H1 (cell line): ENCODE measurements around the gene SCYL3. TPM values are rescaled to one million over a fixed set of nuclear protein-coding genes. Genes with fewer than 3 reads are reported as not detected.

Source experiments
- CTCF ChIA-PET: fragments of 300-600 bp; sonication (Branson Sonifier 250); formaldehyde crosslinking; loops from one replicate; lab custom pipeline; 2021; ENCODE audit not compliant: partially characterized antibody; lab: Charles Lee
- POLR2A ChIA-PET: fragments of 300-600 bp; sonication (Branson Sonifier 250); formaldehyde crosslinking; loops from one replicate; lab custom pipeline; 2021; ENCODE audit warnings: inconsistent platforms; ENCODE audit not compliant: partially characterized antibody; lab: Charles Lee
- DNase-seq, 2 experiments: peaks; one replicate each; pipeline versions ENCODE4 v3.0.0 to v3.0.0-alpha.2; 2010 to 2022; ENCODE audit warnings: low spot score in 2 of 2, low read depth in 1 of 2, mixed read lengths in 1 of 2
- FAIRE-seq: peaks from 2 replicates; lab custom pipeline; 2011; peaks lifted over from hg19 to GRCh38; lab: Jason Lieb, UNC
- H2AFZ ChIP-seq: 2 replicates; pipeline ENCODE4 v1.8.1; 2012; ENCODE audit warnings: low read length, inconsistent platforms
- H2AK5ac ChIP-seq: 2 replicates; pipeline ENCODE4 v1.6.1; 2013; ENCODE audit warnings: low read depth, low read length
- H2BK120ac ChIP-seq: replicated peaks from 2 replicates; pipeline ENCODE3; 2013; ENCODE audit warnings: low read depth, low read length, inconsistent platforms
- H2BK12ac ChIP-seq: 2 replicates; pipeline ENCODE4 v1.6.1; 2013; ENCODE audit warnings: low read depth, low read length
- H2BK15ac ChIP-seq: 2 replicates; pipeline ENCODE4 v1.6.1; 2013; ENCODE audit warnings: low read length
- H2BK20ac ChIP-seq: 2 replicates; pipeline ENCODE4 v1.6.1; 2013; ENCODE audit warnings: low read length
- H2BK5ac ChIP-seq: 2 replicates; pipeline ENCODE4 v1.6.1; 2013; ENCODE audit warnings: low read depth, low read length
- H3K14ac ChIP-seq: 2 replicates; pipeline ENCODE4 v1.6.1; 2013; ENCODE audit warnings: inconsistent platforms; ENCODE audit not compliant: insufficient read length
- H3K18ac ChIP-seq: 2 replicates; pipeline ENCODE4 v1.6.1; 2013; ENCODE audit warnings: low read length; ENCODE audit errors: extremely low read depth
- H3K23ac ChIP-seq: 2 replicates; pipeline ENCODE4 v1.6.1; 2013; ENCODE audit warnings: inconsistent platforms; ENCODE audit not compliant: insufficient read length
- H3K23me2 ChIP-seq: 2 replicates; pipeline ENCODE4 v1.6.1; 2013; ENCODE audit warnings: low read depth, low read length
- H3K27ac ChIP-seq: 2 replicates; pipeline ENCODE4 v1.6.1; 2011; ENCODE audit warnings: low read depth, low read length, inconsistent platforms
- H3K27me3 ChIP-seq, 4 experiments: replicated peaks in 1 of 4; 1 replicate in 1 of 4; 2 replicates in 3 of 4; pipeline versions ENCODE4 v1.6.1 to v1.8.1; 2011 to 2013; ENCODE audit warnings: low read length in 3 of 4, mild to moderate bottlenecking in 3 of 4, inconsistent platforms in 2 of 4, mixed read lengths in 2 of 4, moderate library complexity in 1 of 4; ENCODE audit not compliant: control insufficient read depth in 3 of 4, insufficient read depth in 3 of 4; ENCODE audit errors: extremely low read depth in 1 of 4
- H3K36me3 ChIP-seq, 4 experiments: 2 replicates each; pipeline versions ENCODE4 v1.6.1 to v1.8.1; 2011 to 2013; ENCODE audit warnings: mild to moderate bottlenecking in 4 of 4, low read length in 3 of 4, moderate library complexity in 2 of 4, control low read depth in 1 of 4, inconsistent platforms in 1 of 4; ENCODE audit not compliant: insufficient read depth in 4 of 4, control insufficient read depth in 2 of 4
- H3K4ac ChIP-seq: replicated peaks from 2 replicates; pipeline ENCODE3; 2013; ENCODE audit warnings: low read length, low read depth, mixed read lengths, inconsistent platforms; ENCODE audit not compliant: insufficient read length
- H3K4me1 ChIP-seq, 4 experiments: replicated peaks in 1 of 4; 1 replicate in 1 of 4; 2 replicates in 3 of 4; pipeline versions ENCODE4 v1.6.1 to v1.8.1; 2011 to 2013; ENCODE audit warnings: low read length in 3 of 4, inconsistent platforms in 2 of 4, mixed read lengths in 1 of 4; ENCODE audit not compliant: insufficient read depth in 4 of 4, control insufficient read depth in 3 of 4
- H3K4me2 ChIP-seq, 2 experiments: 2 replicates each; pipeline versions ENCODE4 v1.6.1 to v1.8.1; 2011 to 2013; ENCODE audit warnings: low read depth in 2 of 2, low read length in 2 of 2, control low read depth in 1 of 2, inconsistent platforms in 1 of 2, mild to moderate bottlenecking in 1 of 2; ENCODE audit not compliant: insufficient read depth in 1 of 2
- H3K4me3 ChIP-seq, 4 experiments: fragments of 200-600, 300-600 bp in 1 of 4; sonication (generic), shearing (Covaris generic), sonication (Bioruptor Twin) in 1 of 4; 2 replicates each; pipeline versions ENCODE4 v1.5.1 to v1.8.1; 2011 to 2016; ENCODE audit warnings: low read length in 4 of 4, low read depth in 3 of 4, control low read depth in 2 of 4, inconsistent platforms in 2 of 4, mild to moderate bottlenecking in 2 of 4, mixed read lengths in 1 of 4, moderate library complexity in 1 of 4; ENCODE audit not compliant: insufficient read depth in 2 of 4; ENCODE audit errors: extremely low read depth in 1 of 4
- H3K56ac ChIP-seq: replicated peaks from 2 replicates; pipeline ENCODE3; 2013; ENCODE audit warnings: low read depth, mild to moderate bottlenecking, mixed read lengths, low read length, inconsistent platforms; ENCODE audit not compliant: insufficient read length
- H3K79me1 ChIP-seq: 2 replicates; pipeline ENCODE4 v1.6.1; 2013; ENCODE audit warnings: low read depth, low read length, control low read depth
- H3K79me2 ChIP-seq, 2 experiments: 2 replicates each; pipeline versions ENCODE4 v1.6.1 to v1.8.1; 2012 to 2013; ENCODE audit warnings: low read length in 2 of 2, mild to moderate bottlenecking in 2 of 2, inconsistent platforms in 1 of 2; ENCODE audit not compliant: insufficient read depth in 2 of 2, control insufficient read depth in 1 of 2
- H3K9ac ChIP-seq, 4 experiments: replicated peaks in 1 of 4; 1 replicate in 1 of 4; 2 replicates in 3 of 4; pipeline versions ENCODE4 v1.6.1 to v1.8.1; 2011 to 2013; ENCODE audit warnings: low read depth in 3 of 4, low read length in 3 of 4, control low read depth in 2 of 4, mild to moderate bottlenecking in 2 of 4, moderate library complexity in 2 of 4, inconsistent platforms in 1 of 4; ENCODE audit errors: extremely low read depth in 1 of 4
- H3K9me3 ChIP-seq, 2 experiments: 2 replicates each; pipeline versions ENCODE4 v1.6.1 to v1.8.1; 2012 to 2013; ENCODE audit warnings: mild to moderate bottlenecking in 2 of 2, moderate library complexity in 2 of 2, control low read depth in 1 of 2, inconsistent platforms in 1 of 2, low read depth in 1 of 2, low read length in 1 of 2, mixed read lengths in 1 of 2; ENCODE audit not compliant: insufficient read depth in 2 of 2
- H4K20me1 ChIP-seq, 2 experiments: replicated peaks in 1 of 2; 2 replicates each; pipeline versions ENCODE3 to v1.8.1; 2011 to 2013; ENCODE audit warnings: inconsistent platforms in 2 of 2, low read length in 2 of 2, mild to moderate bottlenecking in 1 of 2; ENCODE audit not compliant: insufficient read depth in 2 of 2, control insufficient read depth in 1 of 2
- H4K5ac ChIP-seq: 2 replicates; pipeline ENCODE4 v1.6.1; 2013; ENCODE audit warnings: low read length, low read depth, mixed read lengths, inconsistent platforms; ENCODE audit not compliant: insufficient read length
- H4K8ac ChIP-seq: 2 replicates; pipeline ENCODE4 v1.8.0; 2013; ENCODE audit warnings: mild to moderate bottlenecking, moderate library complexity, low read length, inconsistent platforms; ENCODE audit not compliant: insufficient read depth; ENCODE audit errors: extremely low read depth
- H4K91ac ChIP-seq: replicated peaks from 2 replicates; pipeline ENCODE3; 2013; ENCODE audit warnings: low read length, mixed read lengths, inconsistent platforms; ENCODE audit not compliant: insufficient read length
- ASH2L ChIP-seq: fragments of 200-600, 300-600 bp; sonication (generic); IDR thresholded peaks from one replicate; pipeline ENCODE4 v1.7.1; 2017; ENCODE audit warnings: low read length
- BCL11A ChIP-seq, 2 experiments: IDR thresholded peaks; one replicate each; pipeline ENCODE4 v1.6.1; 2011; ENCODE audit warnings: low read depth in 2 of 2, low read length in 2 of 2, mild to moderate bottlenecking in 2 of 2
- CBX5 ChIP-seq: fragments of 300-800, 300-1000 bp; sonication (generic); IDR thresholded peaks from 2 replicates; pipeline ENCODE4 v1.7.1; 2016; ENCODE audit warnings: antibody characterized with exemption, low read length, low read depth
- EP300 ChIP-seq, 2 experiments: IDR thresholded peaks; 1 replicate in 1 of 2; 2 replicates in 1 of 2; pipeline ENCODE4 v1.6.1; 2011 to 2012; ENCODE audit warnings: low read depth in 2 of 2, low read length in 2 of 2, mild to moderate bottlenecking in 2 of 2, borderline replicate concordance in 1 of 2, inconsistent platforms in 1 of 2, moderate library complexity in 1 of 2
- HDAC6 ChIP-seq: IDR thresholded peaks from one replicate; pipeline ENCODE4 v1.7.1; 2012; ENCODE audit warnings: low read depth, mild to moderate bottlenecking, inconsistent platforms, low read length, moderate library complexity
- KDM4A ChIP-seq: IDR thresholded peaks from one replicate; pipeline ENCODE4 v1.7.1; 2012; ENCODE audit warnings: low read depth, mild to moderate bottlenecking, moderate library complexity, low read length, inconsistent platforms; ENCODE audit not compliant: severe bottlenecking
- MAFK ChIP-seq: IDR thresholded peaks from 2 replicates; pipeline ENCODE4 v1.6.1; 2012; ENCODE audit warnings: low read depth, mild to moderate bottlenecking, improper control_type of control experiment, low read length
- SAP30 ChIP-seq: fragments of 300-600 bp; sonication (generic); IDR thresholded peaks from 2 replicates; pipeline ENCODE4 v1.7.1; 2012; ENCODE audit warnings: low read length, moderate library complexity, mild to moderate bottlenecking, inconsistent platforms; ENCODE audit not compliant: insufficient read depth, insufficient replicate concordance
- SP4 ChIP-seq: IDR thresholded peaks from 2 replicates; pipeline ENCODE4 v1.6.1; 2012; ENCODE audit warnings: low read length, inconsistent platforms
- WGBS, 2 experiments: shearing (Covaris generic) in 1 of 2; methylation state at CpG; one replicate each; pipeline versions ENCODE4 v1.1.6 to v1.1.7; 2013 to 2015; ENCODE audit warnings: low lambda C conversion rate in 2 of 2, mixed read lengths in 2 of 2, inconsistent platforms in 1 of 2, low coverage in 1 of 2, missing lambda C conversion rate in 1 of 2; ENCODE audit not compliant: insufficient replicate concordance in 2 of 2, insufficient coverage in 1 of 2, insufficient read length in 1 of 2; ENCODE audit errors: extremely low coverage in 1 of 2, missing lambda C conversion rate in 1 of 2; 5-methylcytosine and 5-hydroxymethylcytosine counted together
- polyA plus RNA-seq, 7 experiments: library from polyadenylated mRNA; depleted of rRNA in 3 of 7; stranded (reverse) in 5 of 7; unstranded in 2 of 7; fragments of >200 nt in 5 of 7; fragments of 200-250 nt in 2 of 7; gene quantifications; 1 replicate in 5 of 7; 2 replicates in 1 of 7; 4 replicates in 1 of 7; pipeline versions ENCODE4 v1.2.1 to v1.2.3, GENCODE V29; 2011 to 2013; ENCODE audit warnings: missing spikeins in 2 of 7, mixed read lengths in 2 of 7
- total RNA-seq: library from RNA; stranded (reverse); fragmentation: NEBNext Ultra II Directional; extraction: Animal tissue kit (Norgen Biotek cat#: 25700); gene quantifications from 2 replicates; pipeline ENCODE4 v1.2.1, GENCODE V29; 2021
- TF ChIP-seq, protein P1 (sequence below): IDR thresholded peaks from 2 replicates; pipeline ENCODE4 v1.6.1; 2012; ENCODE audit warnings: inconsistent platforms
- TF ChIP-seq, protein P2 (sequence below): IDR thresholded peaks from 2 replicates; pipeline ENCODE4 v1.6.1; 2012; ENCODE audit warnings: low read length, inconsistent platforms

Gene SCYL3
- total and polyA plus RNA-seq, 2 of the 8 experiments (the other 6 are each of a cell fraction or from before 2014, with no cell fraction given), result 2.7 to 5.3 TPM

DNA sequence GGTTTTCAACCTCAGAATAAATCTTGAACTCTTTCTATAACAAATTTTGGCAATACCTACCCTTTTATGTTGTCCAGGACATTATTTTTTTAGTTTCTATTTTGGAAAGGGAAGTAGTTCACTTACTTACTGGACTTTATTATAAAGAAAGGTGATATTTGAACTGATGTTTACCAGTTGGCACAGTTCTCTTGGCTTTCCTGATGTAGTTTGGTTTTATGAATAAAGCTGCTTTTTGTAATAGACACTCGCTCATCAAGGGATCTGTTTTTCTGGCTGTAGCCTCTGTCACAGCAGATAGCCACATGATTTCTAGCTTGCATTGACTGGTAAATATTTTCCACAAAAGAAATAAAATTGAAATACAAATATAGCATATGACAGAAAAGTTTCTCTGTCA, 58.0 kb downstream of the SCYL3 start:
- no peaks in the 10 kb centered on the region for H3K9me3 ChIP-seq
- no peaks in the 10 kb centered on the region for H3K79me1 ChIP-seq
- no peak overlapping the region for H4K8ac ChIP-seq
- peaks cover 4 to 74% (median 30%) of the 10 kb centered on the region in 4 experiments; a peak in 7 of 8 replicates for H3K36me3 ChIP-seq
- no peak overlapping the region for H3K27ac ChIP-seq
- no peak overlapping the region for H2BK120ac ChIP-seq
- no peak overlapping the region for H3K23ac ChIP-seq
- H3K18ac ChIP-seq, result no peak overlapping the region
- no peak for TF ChIP-seq KDM4A
- TF ChIP-seq, protein P1, sequence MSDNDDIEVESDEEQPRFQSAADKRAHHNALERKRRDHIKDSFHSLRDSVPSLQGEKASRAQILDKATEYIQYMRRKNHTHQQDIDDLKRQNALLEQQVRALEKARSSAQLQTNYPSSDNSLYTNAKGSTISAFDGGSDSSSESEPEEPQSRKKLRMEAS, result no peak
- no peak for TF ChIP-seq EP300 (IDR thresholded peaks at IDR 0.05; ENCODE audit: borderline replicate concordance in 1 of 2, low read depth in 2 of 2, low read length in 2 of 2)
- no peak for TF ChIP-seq MAFK
- no peak for TF ChIP-seq SP4
- no peak for TF ChIP-seq SAP30
- TF ChIP-seq ASH2L, result no peak
- TF ChIP-seq HDAC6, result no peak
- TF ChIP-seq BCL11A (IDR thresholded peaks at IDR 0.05; ENCODE audit: low read depth in 2 of 2, low read length in 2 of 2), result no peak
- TF ChIP-seq CBX5, result no peak
- TF ChIP-seq, protein P2, sequence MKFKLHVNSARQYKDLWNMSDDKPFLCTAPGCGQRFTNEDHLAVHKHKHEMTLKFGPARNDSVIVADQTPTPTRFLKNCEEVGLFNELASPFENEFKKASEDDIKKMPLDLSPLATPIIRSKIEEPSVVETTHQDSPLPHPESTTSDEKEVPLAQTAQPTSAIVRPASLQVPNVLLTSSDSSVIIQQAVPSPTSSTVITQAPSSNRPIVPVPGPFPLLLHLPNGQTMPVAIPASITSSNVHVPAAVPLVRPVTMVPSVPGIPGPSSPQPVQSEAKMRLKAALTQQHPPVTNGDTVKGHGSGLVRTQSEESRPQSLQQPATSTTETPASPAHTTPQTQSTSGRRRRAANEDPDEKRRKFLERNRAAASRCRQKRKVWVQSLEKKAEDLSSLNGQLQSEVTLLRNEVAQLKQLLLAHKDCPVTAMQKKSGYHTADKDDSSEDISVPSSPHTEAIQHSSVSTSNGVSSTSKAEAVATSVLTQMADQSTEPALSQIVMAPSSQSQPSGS, result no peak
- H3K9ac ChIP-seq, result no peak overlapping the region
- H3K14ac ChIP-seq, result no peak overlapping the region
- H3K4me1 ChIP-seq, result no peaks in the 10 kb centered on the region
- H2BK5ac ChIP-seq, result no peak overlapping the region
- no peak overlapping the region for H3K4ac ChIP-seq
- H4K20me1 ChIP-seq, result no peaks in the 10 kb centered on the region
- no peak overlapping the region for H3K4me3 ChIP-seq
- ChIA-PET POLR2A (no interaction called here), CTCF (no interaction called here)
- FAIRE-seq (no peak), DNase-seq (no peak)
- H2BK20ac ChIP-seq, result no peak overlapping the region
- H4K91ac ChIP-seq, result no peak overlapping the region
- H4K5ac ChIP-seq, result no peak overlapping the region
- no peaks in the 10 kb centered on the region for H3K23me2 ChIP-seq
- no peak overlapping the region for H3K56ac ChIP-seq
- no peak overlapping the region for H2AFZ ChIP-seq
- no peak overlapping the region for H2BK15ac ChIP-seq
- H2AK5ac ChIP-seq, result no peak overlapping the region
- WGBS, 2 experiments, result 89% methylated on average over 1 of the region's 1 CpG; no CpG with 5 or more reads in 1 of the 2 experiments
- H3K27me3 ChIP-seq, result no peaks in the 10 kb centered on the region
- H3K4me2 ChIP-seq, result no peak overlapping the region
- no peak overlapping the region for H2BK12ac ChIP-seq
- H3K79me2 ChIP-seq, result no peaks in the 10 kb centered on the region; a peak in 1 of 4 replicates
